ENCODE measurements around the gene GTF3C2.

GRCh38 chr2:27363933-27364332 lies 7.4 kb upstream of the GTF3C2 start:
- TF ChIP-seq RAD21 (IDR thresholded peaks at IDR 0.05), result no peak
- no peak for TF ChIP-seq CTCF (IDR thresholded peaks at IDR 0.05; ENCODE audit: low read depth, low read length, missing input control)
- TF ChIP-seq MAX (IDR thresholded peaks at IDR 0.05), result no peak
- TF ChIP-seq YY1 (IDR thresholded peaks at IDR 0.05), result no peak
- TF ChIP-seq SP1 (IDR thresholded peaks at IDR 0.05), result no peak
- no peak for TF ChIP-seq REST (IDR thresholded peaks at IDR 0.05)
- TF ChIP-seq JUND (IDR thresholded peaks at IDR 0.05), result no peak
- no peak for TF ChIP-seq TAF1 (conservative IDR thresholded peaks at IDR 0.05)
- no peak for TF ChIP-seq HNF4A (conservative IDR thresholded peaks at IDR 0.05)
- TF ChIP-seq ATF3 (IDR thresholded peaks at IDR 0.05), result no peak
- no peak for TF ChIP-seq EGR1 (IDR thresholded peaks at IDR 0.05; ENCODE audit: low read depth in 2 of 2)
- TF ChIP-seq ZBTB33 (IDR thresholded peaks at IDR 0.05), result no peak
- TF ChIP-seq GABPA (IDR thresholded peaks at IDR 0.05 in 1 of 2, conservative IDR thresholded peaks at IDR 0.05 in 1 of 2), result no peak
- TF ChIP-seq RXRA (IDR thresholded peaks at IDR 0.05), result no peak

All from liver (tissue), 3 donors.